HG03135 (cell line): ENCODE results near the gene SLC48A1.
A peak's percentile ranks its signal among the peaks of the same experiment; 100 is the strongest.

Experiments
- ATAC-seq: cut with Tn5 transposase; IDR thresholded peaks from one replicate; pipeline ENCODE4 v1.9.1; 2021; ENCODE audit warnings: mild to moderate bottlenecking, moderate library complexity; ENCODE audit not compliant: unreplicated experiment

SLC48A1 gene

GRCh38 chr12:47776471-47777143 is 3.6 kb downstream of the SLC48A1 start:
- ATAC-seq, result no peak

GRCh38 chr12:47777151-47777550 is 4.1 kb downstream of the SLC48A1 start:
- no peak for ATAC-seq

GRCh38 chr12:47777741-47778558 is 4.9 kb downstream of the SLC48A1 start:
- no peak for ATAC-seq

DNA sequence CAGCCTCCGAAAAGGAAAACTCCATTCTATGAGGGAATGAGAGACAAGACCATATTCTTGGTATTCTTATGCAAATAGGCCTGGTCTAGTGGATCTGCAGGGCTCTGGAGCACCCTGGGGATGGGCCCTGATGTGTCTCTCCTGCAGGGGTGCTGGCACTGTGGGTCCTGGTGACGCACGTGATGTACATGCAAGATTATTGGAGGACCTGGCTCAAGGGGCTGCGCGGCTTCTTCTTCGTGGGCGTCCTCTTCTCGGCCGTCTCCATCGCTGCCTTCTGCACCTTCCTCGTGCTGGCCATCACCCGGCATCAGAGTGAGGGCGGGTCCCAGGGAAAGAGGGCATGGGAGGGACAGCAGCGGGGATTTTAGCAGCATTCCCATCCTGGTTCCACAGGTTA is 5.8 kb downstream of the SLC48A1 start:
- no peak for ATAC-seq

DNA sequence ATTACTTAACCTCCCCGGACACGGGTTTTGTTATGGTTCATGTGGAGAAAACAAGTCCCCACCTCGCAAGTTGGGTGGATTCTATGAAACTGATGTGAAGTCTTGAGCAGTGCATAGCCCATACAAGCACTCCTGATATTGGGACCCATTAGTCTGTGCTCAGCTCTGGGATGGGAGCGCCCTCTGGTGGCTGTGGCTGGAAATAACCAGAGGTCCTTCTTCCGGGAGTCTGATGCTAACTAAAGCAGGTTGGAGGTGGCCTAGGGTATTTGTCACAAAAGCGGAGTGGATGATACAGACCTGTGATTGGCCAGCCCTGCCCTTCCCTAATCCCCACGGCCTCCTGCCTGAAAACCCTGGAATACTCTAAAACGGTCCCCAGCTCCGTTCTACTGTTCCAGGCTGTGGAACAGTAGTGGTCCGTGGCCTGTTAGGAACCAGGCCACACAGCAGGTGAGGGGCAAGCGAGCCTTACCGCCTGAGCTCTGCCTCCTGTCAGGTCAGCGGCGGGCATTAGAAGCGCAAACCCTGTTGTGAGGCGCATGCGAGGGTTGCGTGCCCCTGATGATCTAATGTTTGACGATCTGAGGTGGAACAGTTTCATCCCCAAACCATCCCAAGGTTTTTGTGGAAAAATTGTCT is 6.4 kb downstream of the SLC48A1 start:
- ATAC-seq, result peak; percentile 85

DNA sequence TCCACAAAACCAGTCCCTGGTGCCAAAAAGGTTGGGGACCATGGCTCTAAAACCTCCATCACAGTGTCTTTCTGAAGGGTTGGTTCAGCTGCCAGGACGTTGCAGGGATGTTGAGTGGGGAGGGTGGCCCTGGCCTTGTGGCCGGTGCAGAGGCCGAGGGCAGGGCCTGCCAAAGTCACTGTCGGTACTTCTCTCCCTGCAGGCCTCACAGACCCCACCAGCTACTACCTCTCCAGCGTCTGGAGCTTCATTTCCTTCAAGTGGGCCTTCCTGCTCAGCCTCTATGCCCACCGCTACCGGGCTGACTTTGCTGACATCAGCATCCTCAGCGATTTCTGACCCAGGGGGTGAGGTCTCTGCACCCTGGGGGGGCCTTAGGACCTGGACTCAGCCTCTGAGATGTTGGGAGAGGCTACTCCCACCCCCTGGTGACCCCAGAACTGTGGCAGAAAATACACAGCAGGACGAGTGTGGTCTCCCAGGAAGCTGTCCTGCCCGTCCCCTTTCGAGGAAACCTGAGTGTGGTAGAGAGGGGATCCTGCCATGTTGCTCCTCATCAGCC is 7.0 kb downstream of the SLC48A1 start:
- no peak for ATAC-seq

DNA sequence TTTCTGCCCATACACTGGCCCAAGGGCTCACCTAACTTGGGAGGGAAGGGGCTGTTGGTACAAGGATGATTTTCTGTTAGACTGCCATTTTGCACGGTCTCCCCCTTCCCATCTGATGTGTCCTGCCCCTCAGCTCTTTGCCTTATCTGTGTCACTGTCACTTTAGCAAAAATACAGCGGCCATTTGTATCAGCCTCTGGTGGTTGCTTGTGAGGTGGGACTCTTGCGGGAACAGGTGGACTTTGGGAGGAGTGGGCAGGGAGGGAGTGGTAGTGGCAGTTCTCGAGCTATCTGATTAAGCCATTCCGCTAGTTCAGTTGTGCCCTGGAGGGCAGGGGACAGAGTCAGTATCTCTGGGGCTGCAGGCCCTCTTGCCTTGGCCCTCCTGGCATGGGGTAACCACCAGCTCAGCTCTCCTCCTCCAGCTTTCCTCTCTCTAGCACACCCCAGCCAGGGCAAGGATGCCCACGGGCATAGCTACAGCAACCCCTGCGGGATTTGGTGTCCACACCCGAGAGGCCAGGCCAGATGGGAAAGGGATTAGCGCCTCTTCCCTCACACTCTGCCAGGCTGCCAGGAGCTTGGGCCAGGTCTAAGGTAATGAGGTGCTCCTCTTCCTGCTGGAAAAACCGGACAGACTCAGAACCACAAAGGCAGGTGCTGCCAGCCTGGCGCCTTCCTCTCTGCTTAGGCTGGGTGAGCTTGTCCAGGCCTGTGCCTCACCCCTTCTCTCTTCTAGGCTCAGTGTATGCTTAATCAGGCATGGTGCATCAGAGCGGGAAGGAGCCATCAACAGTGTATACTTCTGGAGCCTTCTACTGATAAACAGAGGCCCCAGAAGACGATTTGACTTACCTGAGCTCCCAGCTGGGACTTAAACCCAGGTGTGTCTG is 8.7 kb downstream of the SLC48A1 start:
- no peak for ATAC-seq

DNA sequence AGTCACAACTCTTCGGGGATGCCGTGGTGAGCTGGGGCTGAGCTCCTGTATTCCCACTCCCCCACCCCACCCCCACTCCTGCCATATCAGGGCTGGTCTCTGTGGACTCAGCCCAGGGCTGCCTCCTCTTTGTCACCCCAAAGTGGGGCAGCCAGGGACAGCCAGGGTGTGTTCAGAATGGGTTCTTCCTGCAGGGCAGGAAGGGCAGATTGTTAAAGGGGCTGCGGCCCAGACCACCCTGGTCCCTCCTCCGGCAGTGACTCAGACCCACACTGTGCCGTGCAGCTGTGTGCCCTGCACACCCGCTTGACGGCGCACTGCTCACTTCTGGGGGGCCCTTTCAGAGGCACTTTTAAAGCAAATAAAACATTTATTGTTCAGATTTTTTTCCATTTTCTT is 9.3 kb downstream of the SLC48A1 start:
- ATAC-seq, result no peak

DNA sequence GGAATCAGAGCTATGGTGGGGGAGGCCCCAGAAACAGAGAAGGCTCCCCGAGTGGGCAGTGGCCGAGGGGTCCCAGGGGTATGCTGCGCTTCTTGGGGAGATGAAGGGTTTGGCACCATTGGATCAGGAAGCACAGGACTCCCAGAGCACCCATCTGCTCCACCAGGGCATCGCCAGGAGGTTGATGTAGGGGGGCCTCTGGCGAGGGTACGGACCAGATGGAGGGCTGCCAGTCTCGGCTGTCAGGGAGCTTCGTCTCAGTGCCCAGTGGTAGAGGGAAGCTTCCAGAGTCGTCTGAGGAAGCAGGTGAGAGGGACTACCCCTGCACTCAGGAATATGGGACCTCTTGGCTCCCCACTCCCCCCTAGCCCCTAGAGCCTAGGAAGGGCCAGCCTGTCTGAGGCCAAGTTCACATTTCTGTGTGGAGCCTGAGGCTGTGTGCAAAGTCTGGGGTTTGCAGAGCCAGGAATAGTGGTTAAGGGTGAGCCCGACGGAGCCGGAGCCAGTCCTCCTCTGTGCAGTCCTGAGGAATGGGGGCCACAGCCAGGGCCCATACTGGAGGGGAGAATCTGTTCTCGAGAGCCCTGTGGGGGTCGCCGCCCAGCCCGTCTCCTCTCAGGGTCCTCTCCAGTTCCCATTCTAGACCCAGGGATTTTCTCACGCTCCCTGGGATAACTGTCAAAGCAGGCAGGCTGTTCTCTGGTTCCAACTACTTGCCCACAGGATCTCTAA is 10.2 kb downstream of the SLC48A1 start:
- ATAC-seq, result no peak

- no peak for ATAC-seq
Observed at GRCh38 chr12:47783821-47784819, 11.1 kb downstream of the SLC48A1 start.

- no peak for ATAC-seq
Observed at GRCh38 chr12:47785036-47785886, 12.2 kb downstream of the SLC48A1 start.

DNA sequence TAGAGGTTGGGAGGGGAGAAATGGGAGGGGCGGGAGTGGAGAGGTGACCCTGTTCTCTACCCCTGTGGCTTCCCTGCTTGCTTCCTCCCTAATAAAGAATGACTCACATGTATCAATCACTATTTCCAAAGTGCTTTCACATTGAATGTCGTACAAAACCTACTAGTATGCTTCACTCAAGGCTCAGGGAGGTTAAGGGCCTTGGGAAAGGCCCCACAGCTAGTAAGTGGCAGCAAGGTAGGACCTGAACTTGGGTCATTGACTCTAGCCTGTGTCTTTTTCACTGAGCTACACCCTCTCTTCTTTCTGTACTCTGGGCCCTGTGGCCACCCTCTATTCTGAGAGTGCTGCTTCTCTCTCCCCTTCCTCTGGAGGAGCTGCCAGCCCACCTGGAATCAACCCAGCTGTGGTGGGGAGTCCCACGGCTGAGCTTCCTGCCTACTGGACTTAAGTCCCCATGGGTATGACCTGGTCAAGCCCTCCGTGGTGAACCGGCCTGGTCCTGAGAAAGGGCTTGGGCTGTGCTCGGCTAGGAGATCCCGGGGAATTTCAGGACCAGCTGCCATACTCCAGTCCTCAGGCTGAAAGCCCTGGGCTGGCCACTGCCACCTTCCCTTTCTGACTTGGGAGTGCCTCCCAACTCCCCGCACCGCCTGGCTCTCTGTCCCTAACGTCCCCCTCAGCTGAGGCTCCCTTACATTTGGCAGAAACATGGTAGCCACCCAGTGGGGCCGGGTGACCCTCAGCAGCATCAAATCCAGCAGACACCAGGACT is 13.0 kb downstream of the SLC48A1 start:
- no peak for ATAC-seq

DNA sequence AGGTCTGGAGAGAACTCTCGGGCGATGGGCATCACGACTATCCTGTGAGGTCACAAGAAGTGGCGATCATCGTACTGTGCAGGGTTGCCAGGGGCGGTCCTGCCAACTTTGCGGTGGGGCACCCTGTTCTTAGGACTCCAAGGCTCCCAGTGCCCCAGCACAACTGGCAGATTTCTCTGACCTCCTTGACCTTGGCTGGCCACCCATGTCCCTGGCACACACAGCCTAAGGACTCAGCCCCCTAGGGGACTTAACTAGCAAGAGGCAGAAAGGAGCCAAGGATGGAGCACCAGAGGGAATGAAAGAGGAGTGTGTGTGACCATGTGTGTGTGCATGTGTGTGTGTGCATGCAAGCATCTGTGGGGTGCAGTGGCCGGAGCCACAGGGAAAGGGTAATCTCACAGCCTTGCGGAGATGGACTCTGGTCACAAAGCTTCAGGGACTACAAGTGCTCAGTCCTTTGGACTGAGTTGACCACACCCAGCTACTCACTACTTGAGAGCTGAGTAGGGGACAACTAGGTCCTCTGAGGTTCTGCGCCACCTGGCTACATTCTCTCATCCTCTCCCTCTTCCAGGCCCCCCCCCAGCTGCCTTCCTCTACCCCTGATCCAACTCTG is 13.7 kb downstream of the SLC48A1 start:
- ATAC-seq, result no peak

DNA sequence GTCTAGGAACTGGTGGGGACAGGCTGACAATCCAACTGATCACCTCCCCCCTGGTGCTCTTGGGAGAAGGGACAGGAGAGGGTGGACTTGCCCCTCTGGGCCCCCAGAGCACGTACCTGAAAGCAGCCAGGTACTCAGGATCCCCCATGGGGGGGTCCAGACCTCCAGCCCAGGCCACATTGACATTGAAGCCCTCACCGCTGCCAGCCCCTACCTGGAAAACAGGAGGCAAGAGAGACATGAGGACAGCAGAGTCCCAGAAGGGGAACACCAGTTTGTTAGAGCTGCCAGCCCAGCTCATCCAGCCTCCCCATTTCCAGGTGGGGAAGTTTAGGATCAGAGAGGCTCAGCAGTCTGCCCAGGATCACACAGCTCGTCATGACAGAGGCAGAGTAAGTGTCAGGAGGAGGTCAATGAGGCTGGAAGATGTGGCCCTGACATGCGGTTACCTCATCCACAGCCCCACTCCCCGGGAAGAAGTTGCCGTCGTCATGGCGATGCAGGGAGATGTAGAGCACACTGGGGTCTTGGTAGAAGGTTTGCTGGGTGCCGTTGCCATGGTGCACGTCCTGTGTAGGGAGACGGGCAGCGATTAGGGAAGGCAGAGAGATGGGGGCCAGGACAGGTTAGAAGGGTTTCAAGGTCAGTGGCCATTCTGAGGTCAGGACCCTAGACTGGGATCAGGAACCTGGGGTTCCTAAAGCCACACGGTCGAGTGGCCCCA is 14.7 kb downstream of the SLC48A1 start:
- no peak for ATAC-seq

GRCh38 chr12:47789141-47789540 is 16.1 kb downstream of the SLC48A1 start:
- no peak for ATAC-seq
